GM23338 (cell line): Measurements from ENCODE around the gene PSMD10.

Source experiments
- CREB1 ChIP-seq: fragments of 250-450 bp; sonication (Bioruptor Pico); IDR thresholded peaks from 2 replicates; pipeline ENCODE4 v1.5.0; 2020; ENCODE audit warnings: low read depth, mild to moderate bottlenecking, moderate library complexity
- CTCF ChIP-seq, 2 experiments: fragments of 200-600 bp in 1 of 2; sonication (generic) in 1 of 2; conservative IDR thresholded peaks; 2 replicates each; pipeline versions ENCODE4 v1.5.1 to v1.6.1; 2016 to 2017; ENCODE audit warnings: antibody characterized with exemption in 2 of 2, low read depth in 2 of 2, mild to moderate bottlenecking in 2 of 2, moderate library complexity in 1 of 2
- ETS1 ChIP-seq: IDR thresholded peaks from 2 replicates; pipeline ENCODE4 v1.6.1; 2016; ENCODE audit warnings: antibody characterized with exemption
- EZH2 ChIP-seq: fragments of 200-600 bp; sonication (generic); IDR thresholded peaks from one replicate; pipeline ENCODE4 v1.8.0; 2017; ENCODE audit warnings: antibody characterized with exemption, mild to moderate bottlenecking, low read depth; ENCODE audit not compliant: unreplicated experiment
- EZH2phosphoT487 ChIP-seq: fragments of 200-600 bp; sonication (generic); IDR thresholded peaks from one replicate; pipeline ENCODE4 v1.8.1; 2018; ENCODE audit warnings: antibody characterized with exemption; ENCODE audit not compliant: unreplicated experiment
- JUNB ChIP-seq: IDR thresholded peaks from one replicate; pipeline ENCODE4 v1.6.1; 2016; ENCODE audit warnings: antibody characterized with exemption; ENCODE audit not compliant: unreplicated experiment
- NANOG ChIP-seq: IDR thresholded peaks from 2 replicates; pipeline ENCODE4 v1.6.1; 2016; ENCODE audit warnings: antibody characterized with exemption, borderline replicate concordance
- POLR2AphosphoS5 ChIP-seq: IDR thresholded peaks from 2 replicates; pipeline ENCODE4 v1.6.1; 2016; ENCODE audit warnings: antibody characterized with exemption, low read depth
- REST ChIP-seq: IDR thresholded peaks from one replicate; pipeline ENCODE4 v1.6.1; 2018; ENCODE audit warnings: antibody characterized with exemption; ENCODE audit not compliant: unreplicated experiment
- STAT1 ChIP-seq: IDR thresholded peaks from one replicate; pipeline ENCODE4 v1.6.1; 2016; ENCODE audit warnings: antibody characterized with exemption; ENCODE audit not compliant: unreplicated experiment
- ZNF114 ChIP-seq: fragments of 250-450 bp; sonication (Bioruptor Pico); IDR thresholded peaks from 2 replicates; pipeline ENCODE4 v1.5.0; 2020; ENCODE audit warnings: mild to moderate bottlenecking, moderate library complexity
- ZNF331 ChIP-seq: fragments of 250-450 bp; sonication (Bioruptor Pico); IDR thresholded peaks from 2 replicates; pipeline ENCODE4 v1.5.0; 2020; ENCODE audit warnings: low read depth, mild to moderate bottlenecking, moderate library complexity
- ZNF462 ChIP-seq: fragments of 250-450 bp; sonication (Bioruptor Pico); IDR thresholded peaks from 2 replicates; pipeline ENCODE4 v1.5.0; 2020; ENCODE audit warnings: mild to moderate bottlenecking, moderate library complexity

GRCh38 chrX:108055546-108055945 lies 35.8 kb downstream of the PSMD10 start:
- no peak for TF ChIP-seq CTCF (conservative IDR thresholded peaks at IDR 0.05; ENCODE audit: low read depth in 2 of 2)
- no peak for TF ChIP-seq EZH2
- TF ChIP-seq ETS1, result no peak
- no peak for TF ChIP-seq EZH2phosphoT487
- no peak for TF ChIP-seq POLR2AphosphoS5
- no peak for TF ChIP-seq CREB1 (CRISPR knock-in tag)
- TF ChIP-seq JUNB, result no peak
- no peak for TF ChIP-seq ZNF331 (CRISPR knock-in tag)
- no peak for TF ChIP-seq ZNF462 (CRISPR knock-in tag)
- TF ChIP-seq NANOG, result no peak
- no peak for TF ChIP-seq REST
- no peak for TF ChIP-seq ZNF114 (CRISPR knock-in tag)
- no peak for TF ChIP-seq STAT1
